Muscle layer of colon (tissue), 2 donors: ENCODE data around the gene CYSTM1.

Experiments used
- H3K27ac ChIP-seq: one replicate; pipeline ENCODE4 v1.7.0; 2013; ENCODE audit warnings: low read depth, mild to moderate bottlenecking, low read length, moderate library complexity
- H3K27me3 ChIP-seq, 2 donors: one replicate each; pipeline ENCODE4 v1.7.0; 2013; ENCODE audit warnings: low read length in 2 of 2, mild to moderate bottlenecking in 2 of 2; ENCODE audit not compliant: insufficient read depth in 2 of 2, control insufficient read depth in 1 of 2
- H3K36me3 ChIP-seq: one replicate; pipeline ENCODE4 v1.7.0; 2013; ENCODE audit warnings: mild to moderate bottlenecking, low read length; ENCODE audit not compliant: insufficient read depth
- H3K4me1 ChIP-seq: one replicate; pipeline ENCODE4 v1.7.0; 2013; ENCODE audit warnings: mild to moderate bottlenecking, low read length; ENCODE audit not compliant: insufficient read depth
- H3K4me3 ChIP-seq, 2 donors: one replicate each; pipeline ENCODE4 v1.7.0; 2013; ENCODE audit warnings: low read length in 2 of 2, low read depth in 1 of 2, mild to moderate bottlenecking in 1 of 2, moderate library complexity in 1 of 2
- H3K9ac ChIP-seq: one replicate; pipeline ENCODE4 v1.7.0; 2013; ENCODE audit warnings: low read length
- H3K9me3 ChIP-seq: one replicate; pipeline ENCODE4 v1.7.0; 2013; ENCODE audit warnings: mild to moderate bottlenecking, low read length
- donor health status: abdominal sarcoma.
- donor health status: Adenocarcinoma of cecum.

Gene CYSTM1

DNA sequence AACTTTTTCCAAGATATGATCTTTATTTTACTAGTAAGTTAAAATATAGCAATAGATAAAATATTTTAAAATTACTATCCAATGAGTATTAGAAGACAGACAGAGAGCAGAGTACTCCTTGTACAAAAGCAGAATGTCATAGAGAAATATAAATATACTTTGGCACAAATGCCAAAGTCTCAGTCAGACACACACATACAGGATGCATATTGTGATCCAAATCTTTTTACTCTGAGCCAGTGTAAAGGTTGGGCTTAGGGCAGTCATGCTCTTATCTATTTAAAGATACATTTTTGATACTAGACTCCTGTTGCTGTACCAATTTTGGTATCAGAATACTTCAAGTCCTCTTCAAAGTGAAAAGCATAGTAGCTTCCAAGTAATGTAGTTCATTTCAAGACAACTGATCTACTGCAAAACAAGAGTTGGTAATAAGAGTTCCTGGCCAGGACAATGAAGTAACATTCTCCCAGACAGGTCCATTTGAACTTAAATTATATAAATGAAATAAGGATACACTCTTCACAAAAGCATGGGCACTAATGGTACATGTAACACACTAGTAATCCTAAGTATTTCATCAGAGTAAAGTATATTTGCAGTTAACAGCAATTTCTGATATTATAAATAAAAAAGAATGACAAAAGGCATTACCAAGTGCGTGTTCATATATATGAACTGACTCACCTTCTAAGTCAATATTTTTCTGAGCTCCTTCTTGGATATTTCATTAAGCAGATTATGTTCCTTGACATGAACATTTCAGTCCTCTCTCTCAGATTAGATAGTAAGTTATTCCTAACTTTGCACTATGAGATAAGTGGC lies 117.4 kb downstream of the CYSTM1 start:
- Histone ChIP-seq H3K36me3 (no peaks in the 10 kb centered on the region), H3K27ac (no peak overlapping the region), H3K9ac (no peak overlapping the region), H3K27me3 (no peaks in the 10 kb centered on the region), H3K9me3 (no peaks in the 10 kb centered on the region), H3K4me3 (no peak overlapping the region), H3K4me1 (peaks cover 34% of the 10 kb centered on the region)
